GM12891 (cell line): ENCODE measurements around the gene SYVN1.

Experiments used
- DNase-seq: peaks from one replicate; pipeline ENCODE4 v3.0.0; 2011; ENCODE audit warnings: low spot score; ENCODE audit not compliant: insufficient read length
- FAIRE-seq: peaks from 2 replicates; lab custom pipeline; 2011; peaks lifted over from hg19 to GRCh38; lab: Jason Lieb, UNC
- PAX5 ChIP-seq: IDR thresholded peaks from 2 replicates; pipeline ENCODE4 v1.6.1; 2011; ENCODE audit warnings: low read length, moderate library complexity, mild to moderate bottlenecking; ENCODE audit not compliant: insufficient read depth, severe bottlenecking
- POLR2A ChIP-seq: IDR thresholded peaks from 2 replicates; pipeline ENCODE4 v1.6.1; 2011; ENCODE audit warnings: low read depth, low read length, control low read depth
- POLR2AphosphoS5 ChIP-seq: IDR thresholded peaks from 2 replicates; pipeline ENCODE4 v1.6.1; 2011; ENCODE audit warnings: low read depth, low read length, control low read depth
- POU2F2 ChIP-seq: IDR thresholded peaks from 2 replicates; pipeline ENCODE4 v1.6.1; 2011; ENCODE audit warnings: low read depth, mild to moderate bottlenecking, control low read depth, low read length, moderate library complexity
- SPI1 ChIP-seq: IDR thresholded peaks from 2 replicates; pipeline ENCODE4 v1.6.1; 2011; ENCODE audit warnings: low read depth, low read length, control low read depth
- TAF1 ChIP-seq: IDR thresholded peaks from 2 replicates; pipeline ENCODE4 v1.6.1; 2011; ENCODE audit warnings: low read depth, low read length, control low read depth

The SYVN1 gene

DNA sequence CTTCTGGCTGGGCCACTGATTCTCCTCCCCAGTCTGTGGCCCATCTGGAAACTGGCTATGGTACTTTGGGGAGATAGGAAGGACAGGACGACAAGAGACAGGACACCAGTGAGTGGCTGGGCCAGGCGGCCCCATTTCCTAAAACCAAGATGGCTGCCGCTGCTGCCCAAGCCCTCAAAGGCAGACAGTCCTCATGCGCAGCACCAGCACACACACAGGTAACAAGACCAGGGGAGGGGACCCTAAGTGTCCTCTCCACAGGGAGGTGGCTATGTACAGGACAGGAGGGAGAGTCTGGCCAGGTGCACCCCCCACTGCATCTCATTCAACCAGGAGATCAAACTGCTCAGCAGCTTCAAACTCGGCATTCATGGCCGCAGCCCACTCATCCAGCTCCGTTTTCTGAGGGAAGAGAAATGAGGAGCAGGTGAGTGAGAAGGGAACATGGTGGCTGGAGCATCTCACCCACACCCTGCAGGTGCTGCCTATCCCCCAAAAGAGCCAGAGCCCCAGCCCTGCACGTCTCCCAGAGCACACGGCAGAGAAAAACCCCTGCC, 55.5 kb downstream of the SYVN1 start:
- DNase-seq (no peak), FAIRE-seq (no peak)
- TF ChIP-seq TAF1 (no peak), POU2F2 (no peak), PAX5 (no peak), SPI1 (no peak), POLR2A (no peak), POLR2AphosphoS5 (no peak)

DNA sequence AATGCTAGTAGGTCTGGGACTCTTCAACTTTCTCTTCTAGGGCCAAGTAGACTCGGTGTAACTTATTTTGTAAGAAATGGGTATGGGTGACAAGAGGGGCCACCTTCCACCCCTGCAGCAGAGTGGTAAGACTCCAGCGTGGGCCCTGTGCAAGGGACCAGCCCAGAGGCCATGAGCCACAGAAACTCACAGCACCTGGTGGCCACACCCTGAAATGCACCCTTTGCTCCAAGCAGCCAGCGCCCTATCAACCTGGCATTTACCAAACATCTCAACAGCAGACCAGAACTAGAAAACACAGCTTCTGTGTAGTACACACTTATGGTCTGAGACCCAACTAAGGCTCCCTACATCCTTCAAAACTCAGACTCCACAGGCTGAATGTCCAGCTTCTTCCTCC, 56.2 kb downstream of the SYVN1 start:
- peak; percentile 90 for FAIRE-seq
- DNase-seq = peak; percentile 64
- TF ChIP-seq POU2F2 (no peak), POLR2A (peak; percentile 45; the same call in 1 of the 2 replicates)

DNA sequence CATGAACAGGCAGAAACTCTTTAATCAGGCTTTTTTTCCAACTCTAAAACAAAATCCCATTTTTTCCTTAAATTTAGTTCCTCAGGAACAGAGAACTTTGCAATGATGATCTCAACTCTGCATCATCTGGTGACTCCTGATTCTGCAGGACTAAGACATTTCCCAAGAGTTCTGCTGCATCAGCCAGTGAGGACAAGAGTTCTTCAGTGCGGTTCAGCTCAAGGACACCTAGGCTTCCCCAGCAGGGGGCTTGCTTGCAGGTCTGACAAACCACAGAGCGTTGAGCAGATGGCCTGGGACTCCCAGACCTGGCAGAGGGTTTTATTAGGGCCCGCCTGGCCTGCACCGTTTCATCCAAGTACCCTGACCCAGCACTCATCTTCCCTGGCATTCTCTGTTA, 56.9 kb downstream of the SYVN1 start:
- FAIRE-seq = no peak
- TF ChIP-seq POLR2AphosphoS5 (no peak), SPI1 (no peak), TAF1 (no peak), PAX5 (no peak), POLR2A (no peak), POU2F2 (no peak)
- DNase-seq = no peak
